Breast epithelium (tissue), 3 donors: ENCODE measurements around the gene PIM2.

Experiments used
- POLR2AphosphoS5 ChIP-seq, 3 donors: sonication (generic); formaldehyde crosslinking; IDR thresholded peaks; one replicate each; pipeline ENCODE4 v1.6.1; 2017; ENCODE audit warnings: antibody characterized with exemption in 3 of 3
- TF ChIP-seq, protein P1 (sequence below), 3 donors: fragments of 450-650 bp; IDR thresholded peaks; one replicate each; pipeline ENCODE4 v1.5.1; 2016 to 2017; ENCODE audit warnings: antibody characterized with exemption in 3 of 3, mild to moderate bottlenecking in 3 of 3, moderate library complexity in 3 of 3

DNA sequence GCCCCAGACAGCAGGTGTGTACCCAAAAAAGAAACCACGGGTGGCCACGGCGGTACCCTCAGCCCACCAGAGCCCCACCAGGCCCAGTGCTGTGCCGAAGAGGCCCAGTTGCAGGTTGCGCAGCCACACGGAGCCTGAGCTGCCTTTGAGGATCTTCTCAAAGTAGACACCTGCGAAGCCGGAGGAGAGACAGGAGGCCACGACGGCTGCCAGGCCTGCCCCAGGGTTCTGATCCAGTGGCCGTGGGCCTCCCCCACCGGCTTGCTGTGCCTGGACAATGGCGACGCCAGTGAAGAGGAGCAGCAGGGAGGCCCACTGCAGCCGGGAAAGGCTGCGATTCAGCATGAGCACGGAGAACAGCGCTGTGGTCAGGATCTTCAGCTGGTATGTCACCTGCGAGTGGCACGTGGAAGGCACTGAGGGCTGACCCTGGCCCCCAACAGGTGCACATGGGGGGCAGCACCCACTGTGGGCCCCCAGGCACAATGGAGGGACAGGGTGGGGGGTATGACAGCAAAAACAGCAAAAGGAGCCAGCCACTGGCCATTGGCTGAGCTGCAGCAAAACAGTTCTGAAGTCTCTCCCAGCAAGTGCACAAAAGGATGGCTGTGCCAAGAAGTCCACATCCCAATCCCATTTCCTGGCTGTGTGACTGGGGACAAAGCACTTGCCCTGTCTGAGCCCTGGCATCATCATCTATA lies 13.6 kb downstream of the PIM2 start:
- TF ChIP-seq POLR2AphosphoS5 (IDR thresholded peaks at IDR 0.05): no peak
- TF ChIP-seq, protein P1, sequence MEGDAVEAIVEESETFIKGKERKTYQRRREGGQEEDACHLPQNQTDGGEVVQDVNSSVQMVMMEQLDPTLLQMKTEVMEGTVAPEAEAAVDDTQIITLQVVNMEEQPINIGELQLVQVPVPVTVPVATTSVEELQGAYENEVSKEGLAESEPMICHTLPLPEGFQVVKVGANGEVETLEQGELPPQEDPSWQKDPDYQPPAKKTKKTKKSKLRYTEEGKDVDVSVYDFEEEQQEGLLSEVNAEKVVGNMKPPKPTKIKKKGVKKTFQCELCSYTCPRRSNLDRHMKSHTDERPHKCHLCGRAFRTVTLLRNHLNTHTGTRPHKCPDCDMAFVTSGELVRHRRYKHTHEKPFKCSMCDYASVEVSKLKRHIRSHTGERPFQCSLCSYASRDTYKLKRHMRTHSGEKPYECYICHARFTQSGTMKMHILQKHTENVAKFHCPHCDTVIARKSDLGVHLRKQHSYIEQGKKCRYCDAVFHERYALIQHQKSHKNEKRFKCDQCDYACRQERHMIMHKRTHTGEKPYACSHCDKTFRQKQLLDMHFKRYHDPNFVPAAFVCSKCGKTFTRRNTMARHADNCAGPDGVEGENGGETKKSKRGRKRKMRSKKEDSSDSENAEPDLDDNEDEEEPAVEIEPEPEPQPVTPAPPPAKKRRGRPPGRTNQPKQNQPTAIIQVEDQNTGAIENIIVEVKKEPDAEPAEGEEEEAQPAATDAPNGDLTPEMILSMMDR (IDR thresholded peaks at IDR 0.05): no peak
